ENCODE results near the gene SLC7A10. TPM values are rescaled to one million over a fixed set of nuclear protein-coding genes. Genes with fewer than 3 reads are reported as not detected.

The SLC7A10 gene
- total RNA-seq, 1 donor from 2014 or later = not detected

- H3K36me3 ChIP-seq = peaks cover 18 to 46% of the 10 kb centered on the region in 2 donors
- DNase-seq (ENCODE audit: low spot score in 2 of 2) = no peak
- no peak overlapping the region for H3K27ac ChIP-seq
- no peak for TF ChIP-seq CTCF (IDR thresholded peaks at IDR 0.05)
- no peaks in the 10 kb centered on the region for H3K9me3 ChIP-seq
- H3K4me1 ChIP-seq = no peaks in the 10 kb centered on the region
- intact Hi-C loops (cut with DNase I) = no loop called here
- H3K27me3 ChIP-seq = no peaks in the 10 kb centered on the region
- H3K4me3 ChIP-seq = no peak overlapping the region
Observed at GRCh38 chr19:33204136-33204973, 21.3 kb downstream of the SLC7A10 start.

GRCh38 chr19:33203529-33203928, 22.1 kb downstream of the SLC7A10 start:
- TF ChIP-seq CTCF (IDR thresholded peaks at IDR 0.05) = no peak
- no peak overlapping the region for H3K4me3 ChIP-seq

GRCh38 chr19:33202546-33203507, 22.8 kb downstream of the SLC7A10 start:
- no peak for DNase-seq (ENCODE audit: low spot score in 2 of 2)
- Histone ChIP-seq H3K36me3 (peaks cover 18 to 46% of the 10 kb centered on the region in 2 donors), H3K27me3 (no peaks in the 10 kb centered on the region), H3K4me3 (no peak overlapping the region), H3K27ac (no peak overlapping the region), H3K4me1 (no peaks in the 10 kb centered on the region), H3K9me3 (no peaks in the 10 kb centered on the region)
- intact Hi-C loops (cut with DNase I) = no loop called here
- no peak for TF ChIP-seq CTCF (IDR thresholded peaks at IDR 0.05)

More at GRCh38 chr19:33203529-33203928, 22.1 kb downstream of the SLC7A10 start:
- no peak overlapping the region for H3K27ac ChIP-seq
- no peak for DNase-seq (ENCODE audit: low spot score in 2 of 2)
- intact Hi-C loops (cut with DNase I) = no loop called here
- peaks cover 18 to 46% of the 10 kb centered on the region in 2 donors for H3K36me3 ChIP-seq
- no peaks in the 10 kb centered on the region for H3K9me3 ChIP-seq
- no peaks in the 10 kb centered on the region for H3K27me3 ChIP-seq
- no peaks in the 10 kb centered on the region for H3K4me1 ChIP-seq

GRCh38 chr19:33201886-33202545, 23.6 kb downstream of the SLC7A10 start:
- no peak for TF ChIP-seq CTCF (IDR thresholded peaks at IDR 0.05)
- peaks cover 14 to 41% of the 10 kb centered on the region in 2 donors for H3K36me3 ChIP-seq
- no peak overlapping the region for H3K4me3 ChIP-seq
- H3K27ac ChIP-seq = no peak overlapping the region
- H3K27me3 ChIP-seq = no peaks in the 10 kb centered on the region
- no peaks in the 10 kb centered on the region for H3K9me3 ChIP-seq
- DNase-seq (ENCODE audit: low spot score in 2 of 2) = no peak
- intact Hi-C loops (cut with DNase I) = no loop called here
- no peaks in the 10 kb centered on the region for H3K4me1 ChIP-seq

GRCh38 chr19:33201473-33201872, 24.2 kb downstream of the SLC7A10 start:
- DNase-seq (ENCODE audit: low spot score in 2 of 2) = no peak
- intact Hi-C loops (cut with DNase I) = no loop called here
- no peak for TF ChIP-seq CTCF (IDR thresholded peaks at IDR 0.05)
- H3K4me1 ChIP-seq = no peaks in the 10 kb centered on the region
- H3K27me3 ChIP-seq = no peaks in the 10 kb centered on the region
- no peaks in the 10 kb centered on the region for H3K9me3 ChIP-seq
- H3K4me3 ChIP-seq = no peak overlapping the region
- H3K27ac ChIP-seq = no peak overlapping the region
- peaks cover 9 to 35% of the 10 kb centered on the region in 2 donors for H3K36me3 ChIP-seq

All from ascending aorta (tissue), 2 donors.